GM18499 (cell line): ENCODE measurements around the gene DCAF5.
"Not testable (repeated sequence)": the region's sequence is repeated elsewhere in the genome, so short reads cannot be mapped to it uniquely, and the experiment has no call there.

Source experiments
- ATAC-seq: cut with Tn5 transposase; IDR thresholded peaks from one replicate; pipeline ENCODE4 v1.9.1; 2021; ENCODE audit warnings: moderate number of reproducible peaks; ENCODE audit not compliant: insufficient read depth, unreplicated experiment

Gene DCAF5, protein sequence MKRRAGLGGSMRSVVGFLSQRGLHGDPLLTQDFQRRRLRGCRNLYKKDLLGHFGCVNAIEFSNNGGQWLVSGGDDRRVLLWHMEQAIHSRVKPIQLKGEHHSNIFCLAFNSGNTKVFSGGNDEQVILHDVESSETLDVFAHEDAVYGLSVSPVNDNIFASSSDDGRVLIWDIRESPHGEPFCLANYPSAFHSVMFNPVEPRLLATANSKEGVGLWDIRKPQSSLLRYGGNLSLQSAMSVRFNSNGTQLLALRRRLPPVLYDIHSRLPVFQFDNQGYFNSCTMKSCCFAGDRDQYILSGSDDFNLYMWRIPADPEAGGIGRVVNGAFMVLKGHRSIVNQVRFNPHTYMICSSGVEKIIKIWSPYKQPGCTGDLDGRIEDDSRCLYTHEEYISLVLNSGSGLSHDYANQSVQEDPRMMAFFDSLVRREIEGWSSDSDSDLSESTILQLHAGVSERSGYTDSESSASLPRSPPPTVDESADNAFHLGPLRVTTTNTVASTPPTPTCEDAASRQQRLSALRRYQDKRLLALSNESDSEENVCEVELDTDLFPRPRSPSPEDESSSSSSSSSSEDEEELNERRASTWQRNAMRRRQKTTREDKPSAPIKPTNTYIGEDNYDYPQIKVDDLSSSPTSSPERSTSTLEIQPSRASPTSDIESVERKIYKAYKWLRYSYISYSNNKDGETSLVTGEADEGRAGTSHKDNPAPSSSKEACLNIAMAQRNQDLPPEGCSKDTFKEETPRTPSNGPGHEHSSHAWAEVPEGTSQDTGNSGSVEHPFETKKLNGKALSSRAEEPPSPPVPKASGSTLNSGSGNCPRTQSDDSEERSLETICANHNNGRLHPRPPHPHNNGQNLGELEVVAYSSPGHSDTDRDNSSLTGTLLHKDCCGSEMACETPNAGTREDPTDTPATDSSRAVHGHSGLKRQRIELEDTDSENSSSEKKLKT

DNA sequence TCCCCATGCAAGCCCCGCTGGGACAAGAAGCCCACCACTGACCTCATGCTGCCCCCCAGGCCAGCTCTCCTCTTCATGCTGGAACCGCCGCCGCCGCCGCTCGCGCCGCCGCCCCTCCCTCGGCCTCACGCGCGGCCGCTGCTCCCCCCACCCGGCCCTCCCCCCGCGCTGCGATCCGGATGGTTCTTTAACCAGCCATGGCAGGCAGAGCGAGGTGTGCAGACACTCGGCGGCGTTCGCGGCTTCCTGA is at the start of gene DCAF5:
Gene DCAF5, minus strand, starts transcription at position 218 of the 250 bp plus-strand sequence. Its CDS starts 141 bp downstream, at position 77.
- peak; percentile 3 for ATAC-seq

DNA sequence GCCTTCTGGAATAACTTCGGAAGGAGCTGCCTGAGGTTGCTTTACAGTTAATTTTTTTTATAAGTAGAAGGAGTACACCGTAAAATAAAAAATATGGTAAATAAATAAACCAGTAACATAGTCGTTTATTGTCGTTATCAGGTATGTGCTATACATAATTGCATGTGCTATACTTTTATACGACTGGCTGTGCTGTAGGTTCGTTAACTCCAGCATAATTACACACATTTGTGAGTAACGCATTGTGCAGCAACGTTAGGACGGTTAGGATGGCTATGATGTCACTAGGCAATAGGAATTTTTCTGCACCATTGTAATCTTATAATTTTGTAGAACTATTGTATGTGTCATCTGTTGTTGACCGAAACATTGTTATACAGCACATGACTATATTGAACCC is 46.9 kb upstream of the DCAF5 start:
- ATAC-seq, result no peak

DNA sequence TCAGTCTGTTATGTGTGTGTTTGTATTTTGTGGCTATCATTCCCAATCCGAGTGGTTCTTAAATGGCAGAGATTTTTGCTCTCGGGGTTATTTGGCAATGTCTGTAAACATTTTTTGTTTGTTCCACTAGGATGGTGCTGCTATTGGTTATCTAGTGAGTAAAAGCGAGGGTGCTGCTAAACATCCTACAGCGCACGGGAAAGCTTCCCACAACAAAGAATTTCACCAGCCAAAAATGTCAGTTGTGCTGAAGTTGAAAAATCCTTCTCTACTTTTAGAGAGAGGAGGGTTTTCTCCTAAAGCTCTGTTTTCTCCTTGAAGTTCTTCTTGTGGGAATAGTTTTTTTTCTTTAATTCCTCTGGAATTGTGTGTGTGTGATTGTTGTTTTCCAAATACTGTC is 40.8 kb upstream of the DCAF5 start:
- ATAC-seq, result no peak

GRCh38 chr14:69191340-69192111 is 38.6 kb upstream of the DCAF5 start, which contains the start of gene EXD2:
Gene EXD2, plus strand, starts transcription at chr14:69191498. Its CDS starts 17,973 bp downstream, at chr14:69209471.
- no peak for ATAC-seq

- ATAC-seq, result no peak
Measured at GRCh38 chr14:69190191-69190590, 37.3 kb upstream of the DCAF5 start.

DNA sequence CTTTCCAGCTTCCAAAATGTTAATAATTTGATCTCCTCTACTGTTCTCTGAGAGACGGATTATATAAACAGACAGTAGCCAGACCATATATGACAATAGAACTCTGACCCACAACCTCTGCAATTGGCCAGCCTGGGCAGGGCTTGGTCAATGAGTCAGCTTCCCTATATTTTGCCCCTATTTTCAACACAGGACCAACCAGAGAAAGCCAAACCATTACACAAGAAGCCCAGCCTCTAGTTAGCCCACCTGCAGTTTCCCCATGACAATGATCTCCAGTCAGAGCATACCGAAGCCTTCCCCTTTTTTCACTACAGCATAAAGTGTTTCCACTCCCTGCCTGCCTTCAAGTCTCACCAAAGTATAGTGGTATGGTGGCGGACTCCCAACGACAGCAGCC is 30.8 kb upstream of the DCAF5 start:
- no peak for ATAC-seq

GRCh38 chr14:69182580-69182979 is 29.7 kb upstream of the DCAF5 start:
- not testable (repeated sequence) for ATAC-seq

GRCh38 chr14:69181491-69181890 is 28.6 kb upstream of the DCAF5 start:
- ATAC-seq, result no peak

DNA sequence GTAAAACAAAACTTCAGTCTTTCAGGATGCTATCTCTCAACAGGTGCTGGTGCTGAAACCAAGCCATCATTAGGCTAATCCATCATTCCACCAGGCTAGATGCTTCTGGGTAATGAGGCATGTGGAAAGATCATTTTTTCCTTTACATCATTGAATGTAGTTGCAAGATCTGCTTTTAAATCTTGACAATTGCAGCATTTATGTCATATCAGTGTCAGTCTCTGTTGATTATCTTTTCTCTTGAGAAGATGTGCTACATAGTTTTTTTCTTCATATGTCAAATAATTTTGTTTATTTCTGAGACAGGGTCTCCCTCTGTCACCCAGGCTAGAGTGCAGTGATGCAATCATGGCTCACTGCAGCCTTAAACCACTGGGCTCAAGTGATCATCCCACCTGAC is 22.2 kb upstream of the DCAF5 start:
- no peak for ATAC-seq

- ATAC-seq, result no peak
Measured at GRCh38 chr14:69171569-69171968, 18.6 kb upstream of the DCAF5 start.

DNA sequence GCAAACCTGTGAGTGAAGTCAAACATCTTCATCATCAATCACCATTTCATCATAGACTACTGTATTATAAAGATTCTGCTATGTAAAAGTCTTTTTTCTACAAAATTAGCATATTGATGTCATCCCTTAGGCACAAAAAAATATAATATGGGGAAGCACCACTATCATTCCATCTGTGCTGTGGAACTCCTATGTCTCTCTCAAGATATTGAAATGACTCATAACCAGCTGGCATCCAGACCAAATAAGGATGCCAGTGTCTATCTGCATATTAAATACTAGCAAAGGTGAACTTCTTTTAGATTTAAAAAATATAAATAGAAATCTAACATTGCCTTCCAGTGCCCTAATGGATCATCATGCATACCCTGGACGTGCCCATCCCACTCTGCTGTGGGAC is 17.9 kb upstream of the DCAF5 start:
- no peak for ATAC-seq

DNA sequence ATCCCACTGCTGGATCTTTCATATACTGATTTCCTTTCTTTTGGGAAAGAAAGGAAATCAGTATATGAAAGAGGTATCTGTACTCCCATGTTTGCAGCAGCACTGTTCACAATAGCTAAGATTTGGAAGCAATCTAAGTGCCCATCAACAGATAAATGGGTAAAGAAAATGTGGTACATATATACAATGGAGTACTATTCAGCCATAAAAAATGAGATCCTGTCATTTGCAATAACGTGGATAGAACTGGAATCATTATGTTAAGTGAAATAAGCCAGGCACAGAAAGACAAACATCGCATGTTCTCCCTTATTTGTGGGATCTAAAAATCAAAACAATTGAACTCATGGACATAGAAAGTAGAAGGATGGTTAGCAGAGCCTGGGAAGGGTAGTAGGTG is 12.9 kb upstream of the DCAF5 start:
- not testable (repeated sequence) for ATAC-seq

GRCh38 chr14:69161590-69161989 is 8.7 kb upstream of the DCAF5 start:
- no peak for ATAC-seq

GRCh38 chr14:69156224-69156623 is 3.3 kb upstream of the DCAF5 start:
- ATAC-seq, result no peak

- no peak for ATAC-seq
Measured at GRCh38 chr14:69154779-69155178, 1.9 kb upstream of the DCAF5 start.

- ATAC-seq, result no peak
Measured at GRCh38 chr14:69153873-69154270, 953 bp upstream of the DCAF5 start.

GRCh38 chr14:69153152-69153872 is 393 bp upstream of the DCAF5 start:
- ATAC-seq, result peak; percentile 62

- ATAC-seq, result no peak
Measured at GRCh38 chr14:69152181-69152901, 578 bp downstream of the DCAF5 start.

DNA sequence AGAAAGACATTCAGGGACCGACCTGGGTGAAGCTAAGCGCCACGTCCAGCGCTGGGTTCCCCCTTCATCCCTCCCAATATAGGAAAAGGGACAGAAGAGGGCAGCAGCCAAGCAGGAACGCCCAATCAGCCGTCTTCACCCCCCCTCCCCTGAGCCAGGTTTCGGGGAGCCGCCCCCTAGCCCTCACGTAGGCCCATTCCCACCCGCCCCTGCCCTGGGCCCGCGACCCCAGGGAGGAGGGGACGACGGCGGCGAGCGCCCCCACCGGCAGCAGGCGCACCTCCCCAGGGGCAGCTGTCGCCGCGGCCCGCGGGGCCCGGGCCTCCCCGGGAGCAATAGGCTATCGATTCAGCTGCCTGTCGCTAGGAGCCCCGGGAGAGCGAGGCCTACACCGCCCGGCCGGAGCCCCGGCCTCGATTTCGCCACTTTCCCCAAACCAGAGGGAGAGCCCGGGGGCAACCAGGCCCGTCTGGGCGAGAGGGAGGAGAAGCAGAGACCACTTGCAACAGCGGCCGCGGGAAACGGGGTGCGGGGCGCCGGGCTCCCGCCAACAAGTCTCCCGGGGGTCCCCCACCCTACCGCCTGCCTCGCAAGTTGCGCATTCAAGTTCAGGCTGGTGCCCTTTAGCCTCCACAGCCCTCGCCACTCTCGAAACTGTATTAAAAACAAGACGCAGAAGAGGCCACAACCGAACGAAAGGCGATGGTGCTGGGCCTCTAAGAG is 1.3 kb downstream of the DCAF5 start:
- ATAC-seq, result no peak
